Measurements from ENCODE around the gene METTL22. TPM values are rescaled to one million over a fixed set of nuclear protein-coding genes. Genes with fewer than 3 reads are reported as not detected.

Gene METTL22
- total and polyA plus RNA-seq, 10 of the 15 experiments (the other 5 are each of a cell fraction or from before 2014, with no cell fraction given): 6.4 to 34.7 (median 18.8) TPM

DNA sequence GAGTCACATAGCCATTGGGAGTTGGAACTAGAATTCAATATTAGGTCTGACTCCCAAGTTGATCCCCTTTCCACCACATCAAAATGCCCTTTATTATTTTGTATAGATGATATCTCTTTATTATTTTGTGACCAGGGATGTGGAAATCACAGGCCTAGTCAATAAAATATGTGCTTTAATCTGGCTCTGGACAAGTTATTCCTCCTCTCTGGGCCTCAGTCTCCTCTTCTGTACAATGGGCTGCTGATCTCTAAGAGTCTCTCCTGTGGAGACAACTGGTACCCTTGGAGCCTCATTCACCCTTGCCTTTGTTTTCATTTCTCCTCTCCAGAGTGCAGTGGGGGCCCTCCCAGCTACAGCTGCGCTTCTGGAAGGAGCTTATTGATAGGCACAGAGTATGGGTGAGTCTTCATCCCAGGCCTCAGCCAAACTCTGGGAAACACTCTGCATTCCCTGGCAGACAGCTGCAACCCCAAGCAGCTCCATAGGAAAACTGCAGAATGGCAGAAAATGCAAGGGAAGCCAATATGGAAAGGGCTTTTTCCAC is 48.6 kb downstream of the METTL22 start:
- BruUV-seq (replicated peaks): no TSS peak
- intact Hi-C loops (cut with micrococcal nuclease; ENCODE audit: unreplicated experiment): no loop called here
- no peaks in the 10 kb centered on the region for H3K36me3 ChIP-seq (ENCODE audit: control insufficient read depth in 2 of 2, insufficient read depth in 2 of 2, low read length in 1 of 2)
- TF ChIP-seq, protein P1, sequence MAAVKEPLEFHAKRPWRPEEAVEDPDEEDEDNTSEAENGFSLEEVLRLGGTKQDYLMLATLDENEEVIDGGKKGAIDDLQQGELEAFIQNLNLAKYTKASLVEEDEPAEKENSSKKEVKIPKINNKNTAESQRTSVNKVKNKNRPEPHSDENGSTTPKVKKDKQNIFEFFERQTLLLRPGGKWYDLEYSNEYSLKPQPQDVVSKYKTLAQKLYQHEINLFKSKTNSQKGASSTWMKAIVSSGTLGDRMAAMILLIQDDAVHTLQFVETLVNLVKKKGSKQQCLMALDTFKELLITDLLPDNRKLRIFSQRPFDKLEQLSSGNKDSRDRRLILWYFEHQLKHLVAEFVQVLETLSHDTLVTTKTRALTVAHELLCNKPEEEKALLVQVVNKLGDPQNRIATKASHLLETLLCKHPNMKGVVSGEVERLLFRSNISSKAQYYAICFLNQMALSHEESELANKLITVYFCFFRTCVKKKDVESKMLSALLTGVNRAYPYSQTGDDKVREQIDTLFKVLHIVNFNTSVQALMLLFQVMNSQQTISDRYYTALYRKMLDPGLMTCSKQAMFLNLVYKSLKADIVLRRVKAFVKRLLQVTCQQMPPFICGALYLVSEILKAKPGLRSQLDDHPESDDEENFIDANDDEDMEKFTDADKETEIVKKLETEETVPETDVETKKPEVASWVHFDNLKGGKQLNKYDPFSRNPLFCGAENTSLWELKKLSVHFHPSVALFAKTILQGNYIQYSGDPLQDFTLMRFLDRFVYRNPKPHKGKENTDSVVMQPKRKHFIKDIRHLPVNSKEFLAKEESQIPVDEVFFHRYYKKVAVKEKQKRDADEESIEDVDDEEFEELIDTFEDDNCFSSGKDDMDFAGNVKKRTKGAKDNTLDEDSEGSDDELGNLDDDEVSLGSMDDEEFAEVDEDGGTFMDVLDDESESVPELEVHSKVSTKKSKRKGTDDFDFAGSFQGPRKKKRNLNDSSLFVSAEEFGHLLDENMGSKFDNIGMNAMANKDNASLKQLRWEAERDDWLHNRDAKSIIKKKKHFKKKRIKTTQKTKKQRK (IDR thresholded peaks at IDR 0.05; ENCODE audit: low read depth, low read length): no peak
- TF ChIP-seq TBL1XR1 (IDR thresholded peaks at IDR 0.05; ENCODE audit: low read depth, low read length) (no peak), POLR2A (IDR thresholded peaks at IDR 0.05; ENCODE audit: low read depth, low read length) (no peak), PAX5 (IDR thresholded peaks at IDR 0.05; ENCODE audit: borderline replicate concordance, low read depth, low read length) (no peak), CREB1 (IDR thresholded peaks at IDR 0.05; ENCODE audit: low read depth) (no peak), ZNF384 (IDR thresholded peaks at IDR 0.05; ENCODE audit: borderline replicate concordance, low read depth, low read length) (no peak), NR2F1 (conservative IDR thresholded peaks at IDR 0.05) (no peak), IRF4 (IDR thresholded peaks at IDR 0.05; ENCODE audit: low read depth, low read length) (no peak), PAX8 (IDR thresholded peaks at IDR 0.05) (no peak), ZNF24 (IDR thresholded peaks at IDR 0.05) (no peak), MYB (IDR thresholded peaks at IDR 0.05; ENCODE audit: borderline replicate concordance, low read depth, low read length) (no peak), SMAD1 (IDR thresholded peaks at IDR 0.05; ENCODE audit: low read depth, partially characterized antibody) (no peak)
- TF ChIP-seq, protein P2, sequence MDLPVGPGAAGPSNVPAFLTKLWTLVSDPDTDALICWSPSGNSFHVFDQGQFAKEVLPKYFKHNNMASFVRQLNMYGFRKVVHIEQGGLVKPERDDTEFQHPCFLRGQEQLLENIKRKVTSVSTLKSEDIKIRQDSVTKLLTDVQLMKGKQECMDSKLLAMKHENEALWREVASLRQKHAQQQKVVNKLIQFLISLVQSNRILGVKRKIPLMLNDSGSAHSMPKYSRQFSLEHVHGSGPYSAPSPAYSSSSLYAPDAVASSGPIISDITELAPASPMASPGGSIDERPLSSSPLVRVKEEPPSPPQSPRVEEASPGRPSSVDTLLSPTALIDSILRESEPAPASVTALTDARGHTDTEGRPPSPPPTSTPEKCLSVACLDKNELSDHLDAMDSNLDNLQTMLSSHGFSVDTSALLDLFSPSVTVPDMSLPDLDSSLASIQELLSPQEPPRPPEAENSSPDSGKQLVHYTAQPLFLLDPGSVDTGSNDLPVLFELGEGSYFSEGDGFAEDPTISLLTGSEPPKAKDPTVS (IDR thresholded peaks at IDR 0.05; ENCODE audit: low read depth, low read length): no peak
- TF ChIP-seq, protein P3, sequence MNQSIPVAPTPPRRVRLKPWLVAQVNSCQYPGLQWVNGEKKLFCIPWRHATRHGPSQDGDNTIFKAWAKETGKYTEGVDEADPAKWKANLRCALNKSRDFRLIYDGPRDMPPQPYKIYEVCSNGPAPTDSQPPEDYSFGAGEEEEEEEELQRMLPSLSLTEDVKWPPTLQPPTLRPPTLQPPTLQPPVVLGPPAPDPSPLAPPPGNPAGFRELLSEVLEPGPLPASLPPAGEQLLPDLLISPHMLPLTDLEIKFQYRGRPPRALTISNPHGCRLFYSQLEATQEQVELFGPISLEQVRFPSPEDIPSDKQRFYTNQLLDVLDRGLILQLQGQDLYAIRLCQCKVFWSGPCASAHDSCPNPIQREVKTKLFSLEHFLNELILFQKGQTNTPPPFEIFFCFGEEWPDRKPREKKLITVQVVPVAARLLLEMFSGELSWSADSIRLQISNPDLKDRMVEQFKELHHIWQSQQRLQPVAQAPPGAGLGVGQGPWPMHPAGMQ (IDR thresholded peaks at IDR 0.05; ENCODE audit: borderline replicate concordance): no peak
- TF ChIP-seq, protein P4, sequence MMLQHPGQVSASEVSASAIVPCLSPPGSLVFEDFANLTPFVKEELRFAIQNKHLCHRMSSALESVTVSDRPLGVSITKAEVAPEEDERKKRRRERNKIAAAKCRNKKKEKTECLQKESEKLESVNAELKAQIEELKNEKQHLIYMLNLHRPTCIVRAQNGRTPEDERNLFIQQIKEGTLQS (IDR thresholded peaks at IDR 0.05; ENCODE audit: borderline replicate concordance, extremely low read depth, low read depth, low read length): no peak
- TF ChIP-seq, protein P5, sequence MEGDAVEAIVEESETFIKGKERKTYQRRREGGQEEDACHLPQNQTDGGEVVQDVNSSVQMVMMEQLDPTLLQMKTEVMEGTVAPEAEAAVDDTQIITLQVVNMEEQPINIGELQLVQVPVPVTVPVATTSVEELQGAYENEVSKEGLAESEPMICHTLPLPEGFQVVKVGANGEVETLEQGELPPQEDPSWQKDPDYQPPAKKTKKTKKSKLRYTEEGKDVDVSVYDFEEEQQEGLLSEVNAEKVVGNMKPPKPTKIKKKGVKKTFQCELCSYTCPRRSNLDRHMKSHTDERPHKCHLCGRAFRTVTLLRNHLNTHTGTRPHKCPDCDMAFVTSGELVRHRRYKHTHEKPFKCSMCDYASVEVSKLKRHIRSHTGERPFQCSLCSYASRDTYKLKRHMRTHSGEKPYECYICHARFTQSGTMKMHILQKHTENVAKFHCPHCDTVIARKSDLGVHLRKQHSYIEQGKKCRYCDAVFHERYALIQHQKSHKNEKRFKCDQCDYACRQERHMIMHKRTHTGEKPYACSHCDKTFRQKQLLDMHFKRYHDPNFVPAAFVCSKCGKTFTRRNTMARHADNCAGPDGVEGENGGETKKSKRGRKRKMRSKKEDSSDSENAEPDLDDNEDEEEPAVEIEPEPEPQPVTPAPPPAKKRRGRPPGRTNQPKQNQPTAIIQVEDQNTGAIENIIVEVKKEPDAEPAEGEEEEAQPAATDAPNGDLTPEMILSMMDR (IDR thresholded peaks at IDR 0.05 in 2 of 3, conservative IDR thresholded peaks at IDR 0.05 in 1 of 3; ENCODE audit: control insufficient read depth in 2 of 3, extremely low read depth in 1 of 3, insufficient read depth in 1 of 3, low read depth in 3 of 3, low read length in 3 of 3): no peak

More for the DNA sequence above, 48.6 kb downstream of the METTL22 start:
- Histone ChIP-seq H3K27me3 (replicated peaks in 1 of 2; ENCODE audit: control insufficient read depth in 2 of 2, insufficient read depth in 2 of 2, low read length in 1 of 2) (no peaks in the 10 kb centered on the region), H3K9me3 (replicated peaks; ENCODE audit: control insufficient read depth, insufficient read depth, low read length) (no peaks in the 10 kb centered on the region), H2AFZ (ENCODE audit: control insufficient read depth, low read depth, low read length) (no peak overlapping the region), H3K4me1 (ENCODE audit: control insufficient read depth, insufficient read depth, low read length) (peaks cover 2% of the 10 kb centered on the region), H3K4me3 (no peak overlapping the region), H4K20me1 (ENCODE audit: control insufficient read depth, insufficient read depth) (no peaks in the 10 kb centered on the region), H3K4me2 (ENCODE audit: control insufficient read depth, insufficient read depth) (no peak overlapping the region), H3K9ac (ENCODE audit: control insufficient read depth, insufficient read depth, low read length) (no peak overlapping the region), H3K79me2 (ENCODE audit: control insufficient read depth, insufficient read depth, low read length) (no peaks in the 10 kb centered on the region), H3K27ac (ENCODE audit: control insufficient read depth, insufficient read depth) (no peak overlapping the region)
- ChIA-PET CTCF (interaction anchor here (1.1 to 1.5 kb wide), 3 partner anchors 10 to 469 kb away, joined by 3 to 4 read pairs (median 3); no protein-coding TSS in a partner anchor), RAD21 (ENCODE audit: unreplicated experiment) (no interaction called here), POLR2A (no interaction called here), SMC1A (ENCODE audit: uncharacterized antibody, unreplicated experiment) (interaction anchor here (1.0 to 1.3 kb wide), 4 partner anchors 8 to 36 kb away, joined by 3 to 4 read pairs (median 4); no protein-coding TSS in a partner anchor)
- FAIRE-seq (no peak), DNase-seq (ENCODE audit: low read depth, low spot score) (no peak), ATAC-seq (no peak)
- 0% methylated on average over 1 of the region's 1 CpG for WGBS (ENCODE audit: insufficient coverage, insufficient replicate concordance, low lambda C conversion rate, missing lambda C conversion rate)
- in situ Hi-C loops (cut with MboI): loop anchor here (5.0 kb wide), 1 partner anchor 477 kb away; no protein-coding TSS in a partner anchor

All from GM12878 (cell line).